Colonic mucosa (tissue), 4 donors: ENCODE data around the gene HHIPL2. TPM values are rescaled to one million over a fixed set of nuclear protein-coding genes. Genes with fewer than 3 reads are reported as not detected.

Experiments used
- DNase-seq: peaks from one replicate; pipeline ENCODE4 v3.0.0-alpha.2; 2020
- H3K27ac ChIP-seq: fragments of 200-600 bp; one replicate; pipeline ENCODE4 v1.8.0; 2021
- H3K27me3 ChIP-seq: fragments of 200-600 bp; one replicate; pipeline ENCODE4 v1.8.0; 2021
- H3K36me3 ChIP-seq: fragments of 200-600 bp; one replicate; pipeline ENCODE4 v1.8.0; 2021
- H3K4me1 ChIP-seq: fragments of 200-600 bp; one replicate; pipeline ENCODE4 v1.8.0; 2021; ENCODE audit warnings: mild to moderate bottlenecking
- H3K4me3 ChIP-seq: fragments of 200-600 bp; one replicate; pipeline ENCODE4 v1.8.0; 2021
- H3K9ac ChIP-seq, 2 donors: one replicate each; pipeline ENCODE4 v1.7.0; 2013; ENCODE audit warnings: control low read depth in 2 of 2, low read depth in 2 of 2, low read length in 2 of 2
- H3K9me3 ChIP-seq: fragments of 200-600 bp; one replicate; pipeline ENCODE4 v1.8.0; 2021
- intact Hi-C: fragments of 100-400 bp; cut with DNase I; formaldehyde crosslinking; loops from one replicate; pipeline ENCODE4 v1.14.1; 2022
- total RNA-seq, 2 donors: library from RNA; stranded (reverse); fragmentation: NEBNext Ultra II Directional in 1 of 2; extraction: Animal tissue kit (Norgen Biotek cat#: 25700) in 1 of 2; gene quantifications; one replicate each; pipeline ENCODE4 v1.2.1, GENCODE V29; 2021
- TF ChIP-seq, protein P1 (sequence below): fragments of 200-600 bp; IDR thresholded peaks from one replicate; pipeline ENCODE4 v1.8.0; 2022; ENCODE audit warnings: antibody characterized with exemption, mild to moderate bottlenecking
- donor health status: healthy.
- donor health status: DM: no; HTN: no; CAD: no.
- donor health status: DM: no; HTN: no; CAD: no.

Gene HHIPL2
- total RNA-seq, 2 donors from 2014 or later, result 0.22 to 0.45 TPM

DNA sequence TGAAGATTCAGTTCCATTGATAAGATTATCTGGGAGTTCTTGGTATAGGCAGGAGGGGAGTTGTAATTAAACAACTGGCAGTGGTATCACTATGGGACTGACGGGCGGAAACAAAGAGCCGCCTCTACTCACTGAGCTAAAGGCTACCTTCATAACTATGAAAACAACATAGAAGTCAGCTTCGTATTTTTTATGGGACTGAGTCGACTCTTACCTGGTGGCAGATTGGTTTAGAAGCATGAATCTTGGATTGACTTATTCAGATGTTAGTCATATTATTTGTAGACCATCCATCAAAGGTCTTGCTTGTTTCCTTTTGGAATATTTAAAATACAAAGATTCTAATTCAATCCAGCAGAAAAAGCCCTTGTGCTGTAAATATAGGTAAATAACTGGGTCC lies 6.3 kb upstream of the HHIPL2 start:
- intact Hi-C loops, result no loop called here

DNA sequence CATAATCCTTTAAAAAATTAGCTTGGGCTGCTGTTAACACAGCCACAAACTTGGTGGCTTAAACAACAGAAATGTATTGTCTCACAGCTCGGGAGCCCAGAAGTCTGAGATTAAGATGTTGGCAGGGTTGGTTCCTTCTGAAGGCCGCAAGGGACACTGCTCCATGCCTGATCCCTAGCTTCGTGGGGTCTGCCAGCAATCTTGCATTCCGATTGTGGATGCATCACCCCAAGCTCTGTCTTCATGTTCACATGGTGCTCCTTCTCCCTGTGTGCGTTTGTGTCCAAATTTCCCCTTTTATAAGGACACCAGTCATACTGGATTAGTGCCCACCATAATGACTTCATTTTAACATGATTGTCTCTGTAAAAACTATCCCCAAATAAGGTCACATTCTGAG lies 5.0 kb upstream of the HHIPL2 start:
- TF ChIP-seq, protein P1, sequence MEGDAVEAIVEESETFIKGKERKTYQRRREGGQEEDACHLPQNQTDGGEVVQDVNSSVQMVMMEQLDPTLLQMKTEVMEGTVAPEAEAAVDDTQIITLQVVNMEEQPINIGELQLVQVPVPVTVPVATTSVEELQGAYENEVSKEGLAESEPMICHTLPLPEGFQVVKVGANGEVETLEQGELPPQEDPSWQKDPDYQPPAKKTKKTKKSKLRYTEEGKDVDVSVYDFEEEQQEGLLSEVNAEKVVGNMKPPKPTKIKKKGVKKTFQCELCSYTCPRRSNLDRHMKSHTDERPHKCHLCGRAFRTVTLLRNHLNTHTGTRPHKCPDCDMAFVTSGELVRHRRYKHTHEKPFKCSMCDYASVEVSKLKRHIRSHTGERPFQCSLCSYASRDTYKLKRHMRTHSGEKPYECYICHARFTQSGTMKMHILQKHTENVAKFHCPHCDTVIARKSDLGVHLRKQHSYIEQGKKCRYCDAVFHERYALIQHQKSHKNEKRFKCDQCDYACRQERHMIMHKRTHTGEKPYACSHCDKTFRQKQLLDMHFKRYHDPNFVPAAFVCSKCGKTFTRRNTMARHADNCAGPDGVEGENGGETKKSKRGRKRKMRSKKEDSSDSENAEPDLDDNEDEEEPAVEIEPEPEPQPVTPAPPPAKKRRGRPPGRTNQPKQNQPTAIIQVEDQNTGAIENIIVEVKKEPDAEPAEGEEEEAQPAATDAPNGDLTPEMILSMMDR, result no peak
- intact Hi-C loops, result no loop called here
- no peaks in the 10 kb centered on the region for H3K36me3 ChIP-seq

More for the DNA sequence above, 6.3 kb upstream of the HHIPL2 start:
- no peaks in the 10 kb centered on the region for H3K36me3 ChIP-seq
- H3K9ac ChIP-seq, result no peak overlapping the region
- H3K27ac ChIP-seq, result no peak overlapping the region
- no peak for DNase-seq
- H3K27me3 ChIP-seq, result no peaks in the 10 kb centered on the region
- no peak overlapping the region for H3K4me3 ChIP-seq
- H3K4me1 ChIP-seq, result no peaks in the 10 kb centered on the region
- TF ChIP-seq, protein P1, result no peak
- H3K9me3 ChIP-seq, result no peaks in the 10 kb centered on the region

DNA sequence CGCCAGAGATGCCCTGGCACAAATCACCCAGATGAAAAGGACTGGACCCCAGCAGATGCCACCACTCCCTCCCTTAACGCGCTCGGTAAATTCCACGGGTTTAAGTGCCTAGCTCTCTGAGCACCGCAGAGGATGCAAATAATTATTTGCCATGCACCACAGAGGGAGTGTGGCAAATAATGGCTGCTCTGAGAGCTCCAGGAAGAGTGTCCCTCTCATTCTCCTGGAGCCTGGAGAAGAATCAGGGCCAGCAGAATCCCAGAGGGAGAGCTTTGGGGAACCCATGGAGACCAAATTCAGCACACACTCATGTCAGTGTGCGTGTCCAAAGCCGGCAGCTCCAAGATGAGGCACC lies 667 bp downstream of the HHIPL2 start:
- H3K36me3 ChIP-seq, result no peaks in the 10 kb centered on the region
- H3K27ac ChIP-seq, result no peak overlapping the region
- intact Hi-C loops, result no loop called here
- H3K4me1 ChIP-seq, result no peaks in the 10 kb centered on the region
- DNase-seq, result no peak
- no peak overlapping the region for H3K9ac ChIP-seq
- no peak overlapping the region for H3K4me3 ChIP-seq
- H3K9me3 ChIP-seq, result no peaks in the 10 kb centered on the region
- TF ChIP-seq, protein P1, result no peak
- no peaks in the 10 kb centered on the region for H3K27me3 ChIP-seq

More for the DNA sequence above, 5.0 kb upstream of the HHIPL2 start:
- Histone ChIP-seq H3K4me1 (no peaks in the 10 kb centered on the region), H3K27ac (no peak overlapping the region), H3K9me3 (no peaks in the 10 kb centered on the region), H3K27me3 (no peaks in the 10 kb centered on the region), H3K9ac (no peak overlapping the region), H3K4me3 (no peak overlapping the region)
- no peak for DNase-seq

DNA sequence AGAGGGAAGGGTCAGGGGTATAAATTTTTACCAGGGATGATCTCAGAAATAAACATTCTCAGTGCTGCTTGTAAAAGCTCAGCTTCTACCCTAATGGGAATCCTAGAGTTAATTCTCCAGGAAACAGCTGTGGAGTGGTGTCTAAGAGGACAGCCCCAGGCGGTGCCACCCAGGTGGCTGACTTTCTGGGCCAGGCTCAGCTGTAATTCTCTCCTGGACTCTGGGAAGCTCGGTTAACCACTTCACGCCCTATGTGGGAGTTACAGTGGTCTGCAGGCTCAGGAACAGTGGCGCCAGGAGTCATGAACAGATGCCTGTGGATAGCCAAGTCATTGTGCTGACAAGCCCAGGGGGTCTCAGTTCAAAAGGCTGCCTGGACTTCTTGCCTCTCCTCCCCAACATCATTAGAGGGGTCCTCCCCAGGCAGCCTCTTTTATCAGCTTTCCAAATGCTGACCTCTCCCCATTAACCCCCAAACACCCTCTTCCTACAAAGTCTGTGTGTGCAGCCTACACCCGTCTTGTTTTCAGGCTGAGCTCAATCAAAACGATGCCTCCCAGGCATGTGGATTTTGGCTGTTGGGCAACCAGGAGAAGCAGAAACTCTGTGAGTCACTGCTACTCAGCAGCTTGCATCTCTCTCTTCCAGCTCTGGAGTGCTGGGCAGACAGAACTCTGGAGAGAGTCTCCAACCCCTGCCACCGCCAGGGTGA lies 1.2 kb downstream of the HHIPL2 start:
- TF ChIP-seq, protein P1, result no peak
- H3K9ac ChIP-seq, result no peak overlapping the region
- H3K36me3 ChIP-seq, result no peaks in the 10 kb centered on the region
- H3K27ac ChIP-seq, result no peak overlapping the region
- H3K4me1 ChIP-seq, result no peaks in the 10 kb centered on the region
- no peaks in the 10 kb centered on the region for H3K27me3 ChIP-seq
- H3K4me3 ChIP-seq, result no peak overlapping the region
- no peaks in the 10 kb centered on the region for H3K9me3 ChIP-seq
- no peak for DNase-seq
- intact Hi-C loops, result no loop called here

DNA sequence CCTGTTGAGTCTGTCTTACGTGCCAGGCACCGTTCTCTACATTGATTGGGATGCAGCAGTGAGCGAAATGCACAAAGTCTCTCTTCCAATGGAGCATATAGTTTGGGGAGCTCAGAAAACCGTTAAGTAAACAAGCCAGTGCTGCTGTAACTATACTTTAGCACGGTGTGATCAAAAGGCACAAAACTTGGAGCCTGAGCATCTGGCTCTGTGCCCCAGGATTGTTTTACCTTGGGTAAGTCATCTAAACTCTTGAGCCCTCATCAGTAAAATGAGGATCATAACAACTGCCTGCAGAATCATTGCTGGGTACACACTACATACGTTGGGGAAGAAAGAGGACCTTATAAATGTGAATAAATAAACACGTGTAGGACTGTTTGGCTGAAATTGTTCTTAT lies 1.8 kb downstream of the HHIPL2 start:
- Histone ChIP-seq H3K4me1 (no peaks in the 10 kb centered on the region), H3K9ac (no peak overlapping the region), H3K4me3 (no peak overlapping the region), H3K9me3 (no peaks in the 10 kb centered on the region), H3K36me3 (no peaks in the 10 kb centered on the region), H3K27ac (no peak overlapping the region), H3K27me3 (no peaks in the 10 kb centered on the region)
- TF ChIP-seq, protein P1, result no peak
- no peak for DNase-seq
- intact Hi-C loops, result no loop called here
